ENCODE measurements around the gene ACTMAP.

ACTMAP gene

DNA sequence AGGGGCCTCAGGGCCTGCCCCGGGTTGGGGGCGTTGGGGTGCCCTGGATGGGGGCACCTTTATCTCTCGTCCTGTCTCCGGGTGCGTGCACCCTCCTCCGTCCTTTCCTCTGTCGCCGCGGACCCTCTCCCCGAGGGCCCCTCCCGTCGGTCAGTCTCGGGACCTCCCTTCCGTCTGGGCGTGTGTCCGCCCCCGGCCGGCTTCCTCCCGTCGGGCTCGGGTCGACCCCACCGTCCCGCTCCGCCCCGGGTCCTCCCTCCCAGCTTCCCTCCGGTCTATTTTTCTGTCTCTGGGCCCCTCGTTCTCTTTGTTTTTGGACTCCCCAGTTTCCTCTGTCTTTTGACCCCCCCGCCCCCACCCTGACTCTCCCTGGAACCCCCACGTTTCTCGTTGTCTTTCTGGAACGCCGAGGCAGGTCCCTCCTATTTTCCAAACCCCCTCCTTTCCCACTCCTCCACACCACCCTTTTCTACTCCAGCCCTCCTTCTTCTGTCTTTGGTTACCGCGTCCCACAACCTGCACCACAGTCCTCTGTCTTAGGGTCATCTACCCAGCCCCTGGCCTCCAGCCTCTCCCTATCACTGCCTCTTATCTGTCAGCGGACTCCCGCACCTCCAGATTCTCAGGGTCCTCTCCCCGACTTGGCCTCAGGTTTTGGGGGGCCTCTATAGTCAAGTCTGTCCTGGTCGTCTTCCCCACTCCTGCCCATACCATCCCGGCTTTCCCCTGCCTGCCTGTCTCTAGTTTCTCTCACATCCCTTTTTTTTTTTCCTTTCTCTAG is 49.5 kb upstream of the ACTMAP start (continued):
- TF ChIP-seq, protein P1, sequence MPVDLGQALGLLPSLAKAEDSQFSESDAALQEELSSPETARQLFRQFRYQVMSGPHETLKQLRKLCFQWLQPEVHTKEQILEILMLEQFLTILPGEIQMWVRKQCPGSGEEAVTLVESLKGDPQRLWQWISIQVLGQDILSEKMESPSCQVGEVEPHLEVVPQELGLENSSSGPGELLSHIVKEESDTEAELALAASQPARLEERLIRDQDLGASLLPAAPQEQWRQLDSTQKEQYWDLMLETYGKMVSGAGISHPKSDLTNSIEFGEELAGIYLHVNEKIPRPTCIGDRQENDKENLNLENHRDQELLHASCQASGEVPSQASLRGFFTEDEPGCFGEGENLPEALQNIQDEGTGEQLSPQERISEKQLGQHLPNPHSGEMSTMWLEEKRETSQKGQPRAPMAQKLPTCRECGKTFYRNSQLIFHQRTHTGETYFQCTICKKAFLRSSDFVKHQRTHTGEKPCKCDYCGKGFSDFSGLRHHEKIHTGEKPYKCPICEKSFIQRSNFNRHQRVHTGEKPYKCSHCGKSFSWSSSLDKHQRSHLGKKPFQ (tag by site-specific recombination; IDR thresholded peaks at IDR 0.05), result no peak
- no peak for TF ChIP-seq ZBTB1 (tag by site-specific recombination; IDR thresholded peaks at IDR 0.05)
- TF ChIP-seq ZNF530 (tag by site-specific recombination; IDR thresholded peaks at IDR 0.05; ENCODE audit: low read depth), result no peak
- TF ChIP-seq ZNF521 (tag by site-specific recombination; IDR thresholded peaks at IDR 0.05), result no peak
- TF ChIP-seq ZNF146 (tag by site-specific recombination; IDR thresholded peaks at IDR 0.05), result no peak
- no peak; the same call in none of the 2 replicates for TF ChIP-seq BCL11A (tag by site-specific recombination; IDR thresholded peaks at IDR 0.05; ENCODE audit: low read depth)
- TF ChIP-seq ZNF747 (tag by site-specific recombination; IDR thresholded peaks at IDR 0.05), result no peak
- TF ChIP-seq ZNF16 (tag by site-specific recombination; IDR thresholded peaks at IDR 0.05; ENCODE audit: low read depth), result no peak
- no peak for TF ChIP-seq HOXA7 (CRISPR knock-in tag; IDR thresholded peaks at IDR 0.05; ENCODE audit: borderline replicate concordance)
- TF ChIP-seq ZNF24 (tag by site-specific recombination; IDR thresholded peaks at IDR 0.05), result no peak
- TF ChIP-seq, protein P2, sequence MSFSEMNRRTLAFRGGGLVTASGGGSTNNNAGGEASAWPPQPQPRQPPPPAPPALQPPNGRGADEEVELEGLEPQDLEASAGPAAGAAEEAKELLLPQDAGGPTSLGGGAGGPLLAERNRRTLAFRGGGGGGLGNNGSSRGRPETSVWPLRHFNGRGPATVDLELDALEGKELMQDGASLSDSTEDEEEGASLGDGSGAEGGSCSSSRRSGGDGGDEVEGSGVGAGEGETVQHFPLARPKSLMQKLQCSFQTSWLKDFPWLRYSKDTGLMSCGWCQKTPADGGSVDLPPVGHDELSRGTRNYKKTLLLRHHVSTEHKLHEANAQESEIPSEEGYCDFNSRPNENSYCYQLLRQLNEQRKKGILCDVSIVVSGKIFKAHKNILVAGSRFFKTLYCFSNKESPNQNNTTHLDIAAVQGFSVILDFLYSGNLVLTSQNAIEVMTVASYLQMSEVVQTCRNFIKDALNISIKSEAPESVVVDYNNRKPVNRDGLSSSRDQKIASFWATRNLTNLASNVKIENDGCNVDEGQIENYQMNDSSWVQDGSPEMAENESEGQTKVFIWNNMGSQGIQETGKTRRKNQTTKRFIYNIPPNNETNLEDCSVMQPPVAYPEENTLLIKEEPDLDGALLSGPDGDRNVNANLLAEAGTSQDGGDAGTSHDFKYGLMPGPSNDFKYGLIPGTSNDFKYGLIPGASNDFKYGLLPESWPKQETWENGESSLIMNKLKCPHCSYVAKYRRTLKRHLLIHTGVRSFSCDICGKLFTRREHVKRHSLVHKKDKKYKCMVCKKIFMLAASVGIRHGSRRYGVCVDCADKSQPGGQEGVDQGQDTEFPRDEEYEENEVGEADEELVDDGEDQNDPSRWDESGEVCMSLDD (tag by site-specific recombination; IDR thresholded peaks at IDR 0.05), result peak; percentile 91
- peak; percentile 49; the same call in 1 of the 2 replicates for TF ChIP-seq ZNF600 (tag by site-specific recombination; IDR thresholded peaks at IDR 0.05)
- TF ChIP-seq ZNF239 (tag by site-specific recombination; IDR thresholded peaks at IDR 0.05), result no peak
- TF ChIP-seq, protein P3, sequence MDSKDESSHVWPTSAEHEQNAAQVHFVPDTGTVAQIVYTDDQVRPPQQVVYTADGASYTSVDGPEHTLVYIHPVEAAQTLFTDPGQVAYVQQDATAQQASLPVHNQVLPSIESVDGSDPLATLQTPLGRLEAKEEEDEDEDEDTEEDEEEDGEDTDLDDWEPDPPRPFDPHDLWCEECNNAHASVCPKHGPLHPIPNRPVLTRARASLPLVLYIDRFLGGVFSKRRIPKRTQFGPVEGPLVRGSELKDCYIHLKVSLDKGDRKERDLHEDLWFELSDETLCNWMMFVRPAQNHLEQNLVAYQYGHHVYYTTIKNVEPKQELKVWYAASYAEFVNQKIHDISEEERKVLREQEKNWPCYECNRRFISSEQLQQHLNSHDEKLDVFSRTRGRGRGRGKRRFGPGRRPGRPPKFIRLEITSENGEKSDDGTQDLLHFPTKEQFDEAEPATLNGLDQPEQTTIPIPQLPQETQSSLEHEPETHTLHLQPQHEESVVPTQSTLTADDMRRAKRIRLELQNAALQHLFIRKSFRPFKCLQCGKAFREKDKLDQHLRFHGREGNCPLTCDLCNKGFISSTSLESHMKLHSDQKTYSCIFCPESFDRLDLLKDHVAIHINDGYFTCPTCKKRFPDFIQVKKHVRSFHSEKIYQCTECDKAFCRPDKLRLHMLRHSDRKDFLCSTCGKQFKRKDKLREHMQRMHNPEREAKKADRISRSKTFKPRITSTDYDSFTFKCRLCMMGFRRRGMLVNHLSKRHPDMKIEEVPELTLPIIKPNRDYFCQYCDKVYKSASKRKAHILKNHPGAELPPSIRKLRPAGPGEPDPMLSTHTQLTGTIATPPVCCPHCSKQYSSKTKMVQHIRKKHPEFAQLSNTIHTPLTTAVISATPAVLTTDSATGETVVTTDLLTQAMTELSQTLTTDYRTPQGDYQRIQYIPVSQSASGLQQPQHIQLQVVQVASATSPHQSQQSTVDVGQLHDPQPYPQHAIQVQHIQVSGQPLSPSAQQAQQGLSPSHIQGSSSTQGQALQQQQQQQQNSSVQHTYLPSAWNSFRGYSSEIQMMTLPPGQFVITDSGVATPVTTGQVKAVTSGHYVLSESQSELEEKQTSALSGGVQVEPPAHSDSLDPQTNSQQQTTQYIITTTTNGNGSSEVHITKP (tag by site-specific recombination; IDR thresholded peaks at IDR 0.05), result peak; percentile 68; the same call in 1 of the 2 replicates
- TF ChIP-seq KLF10 (tag by site-specific recombination; IDR thresholded peaks at IDR 0.05), result no peak
- peak; percentile 48; the same call in 1 of the 2 replicates for TF ChIP-seq ZNF423 (tag by site-specific recombination; IDR thresholded peaks at IDR 0.05)
- no peak for TF ChIP-seq ZNF112 (tag by site-specific recombination; IDR thresholded peaks at IDR 0.05)
- TF ChIP-seq ZNF501 (tag by site-specific recombination; IDR thresholded peaks at IDR 0.05), result peak; percentile 46; the same call in 1 of the 2 replicates
- TF ChIP-seq ZNF221 (tag by site-specific recombination; IDR thresholded peaks at IDR 0.05; ENCODE audit: borderline replicate concordance), result no peak
- TF ChIP-seq, protein P4, sequence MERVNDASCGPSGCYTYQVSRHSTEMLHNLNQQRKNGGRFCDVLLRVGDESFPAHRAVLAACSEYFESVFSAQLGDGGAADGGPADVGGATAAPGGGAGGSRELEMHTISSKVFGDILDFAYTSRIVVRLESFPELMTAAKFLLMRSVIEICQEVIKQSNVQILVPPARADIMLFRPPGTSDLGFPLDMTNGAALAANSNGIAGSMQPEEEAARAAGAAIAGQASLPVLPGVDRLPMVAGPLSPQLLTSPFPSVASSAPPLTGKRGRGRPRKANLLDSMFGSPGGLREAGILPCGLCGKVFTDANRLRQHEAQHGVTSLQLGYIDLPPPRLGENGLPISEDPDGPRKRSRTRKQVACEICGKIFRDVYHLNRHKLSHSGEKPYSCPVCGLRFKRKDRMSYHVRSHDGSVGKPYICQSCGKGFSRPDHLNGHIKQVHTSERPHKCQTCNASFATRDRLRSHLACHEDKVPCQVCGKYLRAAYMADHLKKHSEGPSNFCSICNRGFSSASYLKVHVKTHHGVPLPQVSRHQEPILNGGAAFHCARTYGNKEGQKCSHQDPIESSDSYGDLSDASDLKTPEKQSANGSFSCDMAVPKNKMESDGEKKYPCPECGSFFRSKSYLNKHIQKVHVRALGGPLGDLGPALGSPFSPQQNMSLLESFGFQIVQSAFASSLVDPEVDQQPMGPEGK (tag by site-specific recombination; IDR thresholded peaks at IDR 0.05), result peak; percentile 98
- 0 out of 2 replicates have a peak, but pooled peaks have one; percentile 29 for TF ChIP-seq ZNF843 (tag by site-specific recombination; IDR thresholded peaks at IDR 0.05)
- TF ChIP-seq ZEB2 (tag by site-specific recombination; IDR thresholded peaks at IDR 0.05), result peak; percentile 82
- TF ChIP-seq ZNF658 (tag by site-specific recombination; IDR thresholded peaks at IDR 0.05), result no peak
- TF ChIP-seq HOXD13 (CRISPR knock-in tag; IDR thresholded peaks at IDR 0.05; ENCODE audit: borderline replicate concordance), result no peak
- no peak for TF ChIP-seq ZNF510 (tag by site-specific recombination; IDR thresholded peaks at IDR 0.05; ENCODE audit: insufficient replicate concordance)
- TF ChIP-seq, protein P5, sequence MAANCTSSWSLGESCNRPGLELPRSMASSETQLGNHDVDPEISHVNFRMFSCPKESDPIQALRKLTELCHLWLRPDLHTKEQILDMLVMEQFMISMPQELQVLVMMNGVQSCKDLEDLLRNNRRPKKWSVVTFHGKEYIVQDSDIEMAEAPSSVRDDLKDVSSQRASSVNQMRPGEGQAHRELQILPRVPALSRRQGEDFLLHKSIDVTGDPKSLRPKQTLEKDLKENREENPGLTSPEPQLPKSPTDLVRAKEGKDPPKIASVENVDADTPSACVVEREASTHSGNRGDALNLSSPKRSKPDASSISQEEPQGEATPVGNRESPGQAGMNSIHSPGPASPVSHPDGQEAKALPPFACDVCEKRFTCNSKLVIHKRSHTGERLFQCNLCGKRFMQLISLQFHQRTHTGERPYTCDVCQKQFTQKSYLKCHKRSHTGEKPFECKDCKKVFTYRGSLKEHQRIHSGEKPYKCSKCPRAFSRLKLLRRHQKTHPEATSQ (tag by site-specific recombination; IDR thresholded peaks at IDR 0.05), result peak; percentile 37; the same call in 1 of the 2 replicates
- TF ChIP-seq GLI2 (tag by site-specific recombination; IDR thresholded peaks at IDR 0.05; ENCODE audit: borderline replicate concordance, low read depth), result no peak
